OCI-LY3 (cell line): ENCODE results near the gene SCAF8.

Source experiments
- H2AFZ ChIP-seq: fragments of 200-600, 300-600 bp; shearing (Covaris generic); 2 replicates; pipeline ENCODE4 v1.6.0; 2014; ENCODE audit warnings: antibody characterized with exemption, low read depth, low read length
- H3K27ac ChIP-seq: fragments of 200-600, 300-600 bp; sonication (generic); 2 replicates; pipeline ENCODE4 v1.5.1; 2014; ENCODE audit warnings: mild to moderate bottlenecking, low read length, moderate library complexity, mixed read lengths
- H3K27me3 ChIP-seq: fragments of 200-600, 300-600 bp; sonication (generic); 2 replicates; pipeline ENCODE4 v1.6.1; 2014; ENCODE audit warnings: low read depth, low read length, mixed read lengths
- H3K36me3 ChIP-seq: fragments of 200-600, 300-600 bp; sonication (generic); replicated peaks from 2 replicates; pipeline ENCODE3; 2014; ENCODE audit warnings: low read depth, low read length, mixed read lengths
- H3K4me1 ChIP-seq: fragments of 300-600, 200-600 bp; sonication (generic); 2 replicates; pipeline ENCODE4 v1.6.1; 2014; ENCODE audit warnings: low read length, mixed read lengths
- H3K4me2 ChIP-seq: fragments of 200-600, 300-600 bp; sonication (generic); 2 replicates; pipeline ENCODE4 v1.6.1; 2014; ENCODE audit warnings: low read length, mixed read lengths
- H3K4me3 ChIP-seq: fragments of 300-600, 200-600 bp; sonication (generic); 2 replicates; pipeline ENCODE4 v1.5.1; 2014; ENCODE audit warnings: antibody characterized with exemption, mild to moderate bottlenecking, low read length, moderate library complexity
- H3K79me2 ChIP-seq: fragments of 300-600, 200-600 bp; shearing (Covaris generic); 2 replicates; pipeline ENCODE4 v1.6.1; 2014; ENCODE audit warnings: mild to moderate bottlenecking, low read length, mixed read lengths
- H3K9ac ChIP-seq: fragments of 300-600, 200-600 bp; shearing (Covaris generic); 2 replicates; pipeline ENCODE4 v1.6.0; 2014; ENCODE audit warnings: mild to moderate bottlenecking, low read length, moderate library complexity
- H3K9me3 ChIP-seq: fragments of 200-600, 300-600 bp; shearing (Covaris generic); 2 replicates; pipeline ENCODE4 v1.6.1; 2014; ENCODE audit warnings: low read length, mixed read lengths; ENCODE audit not compliant: insufficient read depth
- H4K20me1 ChIP-seq: fragments of 200-600, 300-600 bp; sonication (generic); 2 replicates; pipeline ENCODE4 v1.6.1; 2016; ENCODE audit warnings: low read length, mixed read lengths; ENCODE audit not compliant: insufficient read depth
- EZH2phosphoT487 ChIP-seq: fragments of 200-600 bp; shearing (Covaris generic); IDR thresholded peaks from 2 replicates; pipeline ENCODE4 v1.6.1; 2018; ENCODE audit warnings: antibody characterized with exemption, mixed run types, low read depth
- TF ChIP-seq, protein P1 (sequence below): fragments of 200-600, 300-600 bp; sonication (generic); IDR thresholded peaks from 2 replicates; pipeline ENCODE4 v1.5.1; 2014; ENCODE audit warnings: antibody characterized with exemption, low read length, low read depth

Gene SCAF8

DNA sequence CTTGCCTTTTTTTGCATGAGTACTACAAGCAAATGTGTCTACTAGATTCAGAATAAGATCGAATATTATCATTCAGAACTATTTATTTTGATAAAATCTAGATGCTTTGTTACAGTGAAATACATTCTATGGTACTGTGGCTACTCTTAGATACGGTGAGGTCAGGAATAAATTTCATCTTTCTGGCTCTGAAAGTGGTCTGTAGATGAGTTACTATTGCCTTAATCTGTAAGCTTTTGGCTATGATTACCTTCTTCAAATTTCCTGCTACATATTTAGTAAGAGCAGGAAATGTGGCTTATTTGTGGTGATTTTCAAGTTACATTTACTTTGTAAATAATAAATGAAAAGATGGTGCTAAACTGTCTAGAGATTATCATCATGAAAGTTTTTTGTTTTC, 50.0 kb downstream of the SCAF8 start:
- no peak overlapping the region for H3K4me3 ChIP-seq
- peaks cover 11% of the 10 kb centered on the region for H4K20me1 ChIP-seq
- H3K27ac ChIP-seq = no peak overlapping the region
- H3K79me2 ChIP-seq = peaks cover 12% of the 10 kb centered on the region; the same call in 1 of the 2 replicates
- H3K9ac ChIP-seq = no peak overlapping the region
- H2AFZ ChIP-seq = no peak overlapping the region
- no peaks in the 10 kb centered on the region for H3K4me1 ChIP-seq
- TF ChIP-seq EZH2phosphoT487 = no peak
- TF ChIP-seq, protein P1, sequence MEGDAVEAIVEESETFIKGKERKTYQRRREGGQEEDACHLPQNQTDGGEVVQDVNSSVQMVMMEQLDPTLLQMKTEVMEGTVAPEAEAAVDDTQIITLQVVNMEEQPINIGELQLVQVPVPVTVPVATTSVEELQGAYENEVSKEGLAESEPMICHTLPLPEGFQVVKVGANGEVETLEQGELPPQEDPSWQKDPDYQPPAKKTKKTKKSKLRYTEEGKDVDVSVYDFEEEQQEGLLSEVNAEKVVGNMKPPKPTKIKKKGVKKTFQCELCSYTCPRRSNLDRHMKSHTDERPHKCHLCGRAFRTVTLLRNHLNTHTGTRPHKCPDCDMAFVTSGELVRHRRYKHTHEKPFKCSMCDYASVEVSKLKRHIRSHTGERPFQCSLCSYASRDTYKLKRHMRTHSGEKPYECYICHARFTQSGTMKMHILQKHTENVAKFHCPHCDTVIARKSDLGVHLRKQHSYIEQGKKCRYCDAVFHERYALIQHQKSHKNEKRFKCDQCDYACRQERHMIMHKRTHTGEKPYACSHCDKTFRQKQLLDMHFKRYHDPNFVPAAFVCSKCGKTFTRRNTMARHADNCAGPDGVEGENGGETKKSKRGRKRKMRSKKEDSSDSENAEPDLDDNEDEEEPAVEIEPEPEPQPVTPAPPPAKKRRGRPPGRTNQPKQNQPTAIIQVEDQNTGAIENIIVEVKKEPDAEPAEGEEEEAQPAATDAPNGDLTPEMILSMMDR = no peak
- peaks cover 4% of the 10 kb centered on the region for H3K36me3 ChIP-seq
- H3K9me3 ChIP-seq = no peaks in the 10 kb centered on the region
- H3K4me2 ChIP-seq = no peak overlapping the region
- no peaks in the 10 kb centered on the region for H3K27me3 ChIP-seq

DNA sequence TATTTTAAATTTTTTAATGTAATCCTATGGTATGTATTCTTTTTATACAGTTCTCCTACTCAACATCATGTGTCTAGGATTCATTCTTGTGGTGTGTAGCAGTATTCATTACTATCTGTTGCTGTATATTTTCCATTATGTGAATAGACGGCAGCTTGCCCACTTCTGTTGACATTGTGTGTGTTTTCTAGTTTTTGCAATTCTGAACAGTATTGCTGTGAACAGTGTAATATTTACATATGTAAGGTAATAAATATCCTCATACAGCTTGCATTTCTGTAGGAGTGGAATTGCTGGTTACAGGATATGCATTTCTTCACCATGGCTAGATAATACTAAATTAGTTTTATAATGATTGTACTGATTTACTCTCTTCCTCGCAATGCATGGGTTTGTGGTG, 51.9 kb downstream of the SCAF8 start:
- H3K4me1 ChIP-seq = no peaks in the 10 kb centered on the region
- no peak overlapping the region for H3K9ac ChIP-seq
- H3K9me3 ChIP-seq = no peaks in the 10 kb centered on the region
- H3K27ac ChIP-seq = no peak overlapping the region
- peaks cover 11% of the 10 kb centered on the region for H4K20me1 ChIP-seq
- H3K4me3 ChIP-seq = no peak overlapping the region
- H3K79me2 ChIP-seq = peaks cover 12% of the 10 kb centered on the region; the same call in 1 of the 2 replicates
- no peaks in the 10 kb centered on the region for H3K27me3 ChIP-seq
- H3K4me2 ChIP-seq = no peak overlapping the region
- no peak for TF ChIP-seq EZH2phosphoT487
- TF ChIP-seq, protein P1 = no peak
- H2AFZ ChIP-seq = no peak overlapping the region
- H3K36me3 ChIP-seq = peaks cover 4% of the 10 kb centered on the region

DNA sequence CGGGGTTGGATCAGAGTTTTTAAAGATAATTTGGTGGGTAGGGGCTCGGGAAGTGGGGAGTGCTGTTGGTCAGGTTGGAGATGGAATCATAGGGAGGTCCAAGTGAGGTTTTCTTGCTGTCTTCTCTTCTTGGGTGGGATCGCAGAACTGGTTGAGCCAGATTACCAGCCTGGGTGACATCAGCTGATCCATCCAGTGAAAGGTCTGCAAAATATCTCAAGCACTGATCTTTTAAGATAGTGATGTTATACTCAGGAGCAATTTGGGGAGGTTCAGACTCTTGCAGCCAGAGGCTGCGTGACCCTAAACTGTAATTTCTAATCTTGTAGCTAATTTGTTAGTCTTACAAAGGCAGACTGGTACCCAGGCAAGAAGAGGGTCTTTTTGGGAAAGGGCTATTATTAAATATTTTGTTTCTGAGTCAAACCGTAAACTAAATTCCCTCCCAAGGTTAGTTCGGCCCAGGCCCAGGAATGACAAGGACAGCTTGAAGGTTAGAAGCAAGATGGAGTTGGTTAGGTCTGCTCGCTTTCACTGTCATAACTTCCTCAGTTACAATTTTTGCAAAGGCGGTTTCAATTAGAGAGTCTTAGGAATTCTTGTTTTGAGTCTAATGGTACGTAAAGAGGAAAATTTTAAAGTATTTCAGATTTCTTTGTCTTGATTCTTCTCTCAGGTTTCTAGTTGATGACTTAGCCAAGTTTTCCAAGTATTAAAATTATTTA, 53.1 kb downstream of the SCAF8 start:
- no peak overlapping the region for H3K4me2 ChIP-seq
- no peaks in the 10 kb centered on the region for H3K9me3 ChIP-seq
- H3K27ac ChIP-seq = no peak overlapping the region
- no peaks in the 10 kb centered on the region for H3K4me1 ChIP-seq
- no peak overlapping the region for H3K9ac ChIP-seq
- peaks cover 12% of the 10 kb centered on the region; the same call in 1 of the 2 replicates for H3K79me2 ChIP-seq
- no peak overlapping the region for H3K4me3 ChIP-seq
- H3K36me3 ChIP-seq = peaks cover 4% of the 10 kb centered on the region
- peaks cover 11% of the 10 kb centered on the region for H4K20me1 ChIP-seq
- no peak overlapping the region for H2AFZ ChIP-seq
- TF ChIP-seq EZH2phosphoT487 = no peak
- TF ChIP-seq, protein P1 = no peak
- no peaks in the 10 kb centered on the region for H3K27me3 ChIP-seq

DNA sequence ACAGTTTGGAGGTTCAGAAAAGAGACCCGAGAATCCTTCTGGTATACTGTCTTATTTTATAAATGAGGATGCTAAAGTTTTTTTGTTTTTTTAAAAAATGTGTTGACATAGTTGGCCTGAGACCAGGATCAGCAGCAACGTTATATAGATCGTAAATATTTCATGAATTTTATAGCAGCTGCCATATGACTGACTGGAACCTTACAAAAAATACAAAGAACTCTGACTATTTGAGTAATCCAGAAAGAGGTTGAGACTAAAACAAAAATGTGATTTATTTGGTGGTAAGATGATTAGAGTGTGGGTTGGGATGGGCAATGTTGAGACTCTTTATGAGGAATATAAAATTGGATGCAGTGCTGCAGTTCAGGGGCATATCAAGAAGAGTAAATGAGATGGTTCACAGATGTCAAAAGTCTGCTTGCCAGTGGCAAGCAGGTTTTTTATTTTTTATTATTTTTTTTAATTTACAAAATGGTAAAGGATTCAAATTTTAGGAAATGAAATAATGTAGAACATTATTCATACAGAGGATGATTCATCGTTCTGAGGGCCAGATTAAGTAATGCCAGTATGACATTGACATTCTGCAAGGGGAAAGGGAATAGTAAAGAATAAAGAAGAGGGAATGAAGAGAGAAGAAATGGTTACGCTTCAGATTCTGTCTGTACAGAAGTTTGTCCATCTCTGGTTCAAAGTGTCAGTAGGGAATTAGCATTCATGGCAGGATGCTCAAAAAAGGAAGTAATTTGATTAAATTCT, 58.5 kb downstream of the SCAF8 start:
- no peak overlapping the region for H3K27ac ChIP-seq
- peaks cover 4% of the 10 kb centered on the region for H3K36me3 ChIP-seq
- H3K9me3 ChIP-seq = no peaks in the 10 kb centered on the region
- no peak overlapping the region for H3K4me2 ChIP-seq
- H2AFZ ChIP-seq = no peak overlapping the region
- H3K4me3 ChIP-seq = no peak overlapping the region
- no peak for TF ChIP-seq EZH2phosphoT487
- TF ChIP-seq, protein P1 = no peak
- no peaks in the 10 kb centered on the region for H3K4me1 ChIP-seq
- H3K79me2 ChIP-seq = peaks cover 5% of the 10 kb centered on the region; the same call in 1 of the 2 replicates
- H3K27me3 ChIP-seq = no peaks in the 10 kb centered on the region
- H3K9ac ChIP-seq = no peak overlapping the region
- H4K20me1 ChIP-seq = no peaks in the 10 kb centered on the region
